Measurements from ENCODE around the gene CDR2.
"Not testable (repeated sequence)": the region's sequence is repeated elsewhere in the genome, so short reads cannot be mapped to it uniquely, and the experiment has no call there.

Gene CDR2

DNA sequence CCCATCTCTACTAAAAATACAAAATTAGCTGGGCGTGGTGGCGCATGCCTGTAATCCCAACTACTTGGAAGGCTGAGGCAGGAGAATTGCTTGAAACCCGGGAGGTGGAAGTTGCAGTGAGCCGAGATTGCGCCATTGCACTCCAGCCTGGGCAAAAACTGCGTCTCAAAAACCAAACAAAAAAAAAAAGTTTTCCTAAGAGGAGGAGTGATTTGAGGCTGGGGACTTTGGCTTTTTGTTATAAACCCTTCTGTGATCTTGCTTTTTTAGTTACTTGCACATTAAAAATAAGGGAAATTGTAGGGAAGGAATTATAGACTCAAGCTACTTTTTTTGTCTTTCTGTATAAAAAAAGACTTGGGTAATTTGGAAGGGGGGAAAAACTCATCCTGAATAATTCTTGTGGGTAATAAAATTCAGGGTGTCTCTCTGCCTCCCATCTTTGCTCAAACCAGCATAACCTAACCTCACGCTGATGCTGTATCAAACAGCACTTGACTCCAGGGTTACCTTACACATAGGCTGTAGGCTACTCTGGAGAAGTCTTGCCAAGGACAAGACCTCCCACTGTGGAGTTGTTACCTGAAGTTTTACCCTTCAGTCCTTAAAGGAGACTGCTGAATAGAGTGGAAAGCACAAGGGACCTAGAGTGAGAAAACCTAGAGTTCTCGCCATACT lies 1.7 kb upstream of the CDR2 start:
- no peak for DNase-seq (ENCODE audit: low read depth)

DNA sequence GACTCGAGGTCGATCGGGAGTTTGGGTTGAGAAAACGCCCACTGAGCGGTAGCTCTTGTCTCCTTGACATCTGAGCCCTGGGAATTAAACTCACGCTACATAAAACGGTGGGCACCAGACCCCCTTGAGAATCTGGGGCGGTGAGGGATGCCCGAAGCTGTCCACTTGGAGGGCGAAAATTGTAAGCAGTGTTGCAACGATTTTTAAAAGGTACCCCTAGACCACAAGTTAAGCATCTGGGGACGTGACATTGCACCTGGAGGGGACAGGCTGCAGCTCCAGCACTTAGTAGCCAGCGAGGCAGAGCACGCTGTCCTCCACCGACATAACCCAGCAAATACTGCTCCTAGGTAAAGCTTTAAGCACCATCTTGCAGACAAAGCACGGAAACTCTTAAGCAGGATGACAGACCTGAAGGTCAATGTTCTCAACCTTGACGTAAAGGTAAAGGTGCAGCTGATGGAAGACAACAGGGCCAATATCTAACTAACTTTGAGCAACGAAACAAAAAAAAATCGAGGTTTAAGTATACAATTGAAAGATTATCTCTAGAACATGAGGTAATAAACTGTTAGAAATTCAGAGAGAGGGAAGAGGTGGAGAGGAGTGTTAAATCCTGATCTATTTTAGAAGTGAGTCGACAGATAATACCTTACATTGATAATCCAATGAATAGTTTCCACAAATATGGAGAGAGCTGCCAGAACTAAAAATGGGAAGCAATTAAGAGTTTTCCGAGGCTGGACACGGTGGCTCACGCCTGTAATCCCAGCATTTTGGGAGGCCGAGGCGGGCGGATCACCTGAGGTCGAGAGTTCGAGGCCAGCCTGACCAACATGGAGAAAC lies 921 bp upstream of the CDR2 start:
- DNase-seq (ENCODE audit: low read depth) = no peak

DNA sequence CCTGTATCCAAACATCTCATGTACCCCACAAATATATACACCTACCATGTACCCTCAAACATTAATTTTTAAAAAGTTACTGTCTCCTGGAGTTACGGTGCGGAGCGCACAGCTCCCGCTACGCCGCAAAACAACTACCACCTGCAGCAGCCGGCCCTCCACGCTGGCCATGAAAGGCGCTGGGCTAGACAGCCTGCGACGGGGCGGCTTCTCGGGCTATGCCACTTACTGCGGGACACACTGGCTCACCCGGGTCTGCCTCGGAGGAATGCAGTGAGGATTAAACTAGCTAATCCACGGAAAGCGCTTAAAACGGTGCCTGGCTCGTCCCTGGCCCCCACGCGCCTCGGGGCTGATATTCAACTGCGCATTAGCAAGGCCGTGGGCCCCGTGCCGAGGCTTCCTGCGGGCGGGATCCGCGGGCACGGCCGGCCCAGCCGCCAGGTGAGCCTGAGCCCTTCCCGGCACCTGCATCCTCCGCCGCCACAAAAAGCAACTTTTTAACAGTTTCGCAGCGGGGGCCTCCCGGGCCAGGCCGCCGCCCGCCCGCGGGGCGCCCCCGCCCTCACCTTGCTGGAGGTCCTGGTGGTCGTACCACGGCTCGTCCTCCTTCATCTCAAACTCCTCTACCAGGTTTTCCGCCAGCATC lies 633 bp downstream of the CDR2 start:
- no peak for DNase-seq (ENCODE audit: low read depth)

DNA sequence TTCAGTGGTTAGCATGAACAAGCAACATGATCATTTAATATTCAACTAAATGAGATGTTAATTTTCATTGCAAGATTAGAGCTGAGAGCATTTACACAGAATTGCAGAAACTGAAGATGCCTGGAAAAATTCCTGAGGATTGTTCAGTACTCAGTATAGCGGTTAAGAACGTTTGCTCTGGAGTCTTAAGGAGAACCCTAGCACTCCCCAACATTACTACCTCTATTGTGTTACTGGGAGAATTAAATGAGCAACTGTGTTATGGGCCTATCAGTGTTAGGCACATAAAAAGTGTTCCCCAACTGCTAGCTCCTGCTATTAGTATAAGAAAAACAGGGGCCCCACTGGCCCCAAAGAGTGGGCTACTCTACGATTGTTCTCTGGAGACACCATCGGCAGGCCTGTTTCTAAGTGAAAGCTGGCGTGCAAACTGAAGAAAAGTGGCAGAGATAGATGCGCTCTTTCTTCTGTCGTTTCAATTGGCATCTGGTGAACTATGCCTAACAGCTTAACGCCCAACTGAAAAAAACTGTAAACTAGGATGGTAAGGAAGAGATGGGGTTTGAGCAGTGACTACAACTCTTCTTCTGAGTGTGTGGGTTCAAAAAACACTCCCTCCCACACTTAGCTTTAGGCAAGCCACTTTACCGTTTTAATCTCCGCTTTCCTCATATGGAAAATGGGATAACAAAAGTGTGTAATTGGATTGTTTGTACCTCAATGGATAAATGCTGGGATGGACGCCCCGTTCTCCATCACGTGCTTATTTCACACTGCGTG lies 1.3 kb downstream of the CDR2 start:
- no peak for DNase-seq (ENCODE audit: low read depth)

DNA sequence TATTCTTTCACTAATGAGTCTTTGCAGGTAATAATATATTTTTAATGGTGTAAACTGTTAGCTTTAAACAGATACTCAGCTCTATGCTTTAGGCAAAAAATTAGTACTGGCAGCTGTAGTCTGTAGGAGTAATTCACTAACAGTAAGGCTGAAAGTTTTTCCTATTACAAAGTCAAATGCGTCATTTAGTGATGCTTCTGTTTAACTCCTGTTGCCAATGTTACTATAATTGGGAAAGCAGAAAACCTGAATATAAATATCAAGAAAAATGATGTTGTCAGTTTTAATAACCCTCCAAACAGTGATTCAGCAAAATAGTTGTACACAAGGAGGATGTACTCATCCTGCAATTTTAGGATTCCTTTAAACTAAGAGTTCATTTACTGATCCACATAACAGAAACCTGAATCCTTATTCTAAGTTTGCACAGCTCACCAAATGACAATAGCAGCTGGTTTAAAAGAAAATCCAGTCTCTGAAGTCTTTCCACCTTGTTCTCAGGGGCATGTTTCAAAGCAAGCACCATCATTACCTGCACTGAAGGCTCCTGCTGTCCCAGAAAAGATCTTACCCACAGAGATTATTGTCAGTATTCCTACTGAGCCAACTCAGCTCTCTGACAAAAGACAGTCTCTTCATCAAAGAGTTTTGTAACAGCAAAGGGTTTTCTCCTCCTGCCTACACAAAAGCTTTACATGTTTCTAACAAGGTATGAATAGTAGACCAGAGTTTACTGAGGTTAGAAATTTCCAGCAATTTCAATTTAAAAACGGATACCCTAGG lies 4.2 kb downstream of the CDR2 start:
- DNase-seq (ENCODE audit: low read depth) = peak; percentile 22

DNA sequence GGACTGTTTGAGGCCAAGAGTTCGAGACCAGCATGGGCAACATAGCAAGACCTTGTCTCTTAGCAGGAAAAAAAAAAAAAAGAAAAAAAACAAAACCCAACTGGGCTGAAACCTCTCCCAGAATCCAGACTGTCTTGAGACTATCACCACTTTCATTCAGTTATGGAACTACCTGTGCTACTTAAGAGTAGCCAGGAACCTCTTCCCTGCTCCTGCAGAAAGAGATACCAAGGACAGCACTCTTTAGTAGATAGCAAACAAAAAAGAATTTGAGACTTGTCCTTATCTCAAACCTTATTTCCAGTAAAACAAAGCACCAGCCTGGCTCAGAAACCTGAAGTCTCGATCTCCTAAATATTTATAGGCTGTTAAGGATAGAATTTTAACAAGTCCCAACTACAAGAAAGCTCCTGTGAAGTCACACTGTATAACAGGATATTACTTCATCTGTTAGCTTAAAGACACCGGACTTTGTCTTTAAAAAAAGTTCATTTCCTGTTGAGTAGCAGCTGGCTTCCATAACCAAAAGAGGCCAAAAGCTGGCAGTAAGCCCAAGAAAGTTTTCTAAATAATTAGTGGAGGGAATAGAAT lies 5.1 kb downstream of the CDR2 start:
- DNase-seq (ENCODE audit: low read depth) = no peak

DNA sequence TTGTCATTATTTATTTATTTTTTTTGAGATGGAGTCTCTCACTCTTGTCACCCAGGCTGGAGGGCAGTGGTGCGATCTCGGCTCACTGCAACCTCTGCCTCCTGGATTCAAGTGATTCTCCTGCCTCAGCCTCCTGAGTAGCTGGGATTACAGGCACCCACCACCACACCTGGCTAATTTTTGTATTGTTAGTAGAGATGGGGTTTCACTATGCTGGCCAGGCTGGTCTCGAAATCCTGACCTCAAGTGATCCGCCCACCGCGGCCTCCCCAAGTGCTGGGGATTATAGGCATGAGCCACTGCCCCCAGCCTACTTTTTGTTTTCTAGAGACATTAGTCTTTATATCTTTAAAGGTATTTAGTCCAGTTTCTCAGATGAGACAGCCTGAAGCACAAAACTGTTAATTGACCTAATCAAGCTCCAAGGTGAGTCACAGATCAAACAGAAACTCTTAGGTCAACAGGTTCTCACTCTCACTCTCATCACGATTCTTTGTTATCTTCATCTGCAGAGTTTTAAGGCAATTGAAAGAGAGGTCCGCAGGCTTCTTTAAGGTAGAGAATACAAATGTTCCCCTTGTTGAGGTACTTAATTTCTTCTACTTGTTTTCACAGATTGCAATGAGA lies 6.1 kb downstream of the CDR2 start:
- DNase-seq (ENCODE audit: low read depth) = not testable (repeated sequence)

DNA sequence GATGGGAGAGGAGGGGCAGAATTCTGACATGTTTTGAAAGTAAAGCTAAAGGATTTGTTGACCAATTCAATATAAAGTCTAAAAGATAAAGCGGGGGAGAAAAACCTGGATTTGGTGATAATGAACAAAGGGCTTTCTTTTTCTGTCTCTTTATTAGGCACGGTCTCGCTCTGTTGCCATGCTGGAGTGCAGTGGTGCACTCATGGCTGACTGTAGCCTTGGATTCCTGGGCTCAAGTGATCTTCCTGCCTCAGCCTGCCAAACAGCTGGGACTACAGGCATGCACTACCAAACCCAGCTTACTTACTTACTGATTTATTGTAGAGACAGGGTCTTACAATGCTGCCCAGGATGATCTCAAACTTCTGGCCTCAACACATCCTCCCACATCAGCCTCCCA lies 7.5 kb downstream of the CDR2 start:
- no peak for DNase-seq (ENCODE audit: low read depth)

DNA sequence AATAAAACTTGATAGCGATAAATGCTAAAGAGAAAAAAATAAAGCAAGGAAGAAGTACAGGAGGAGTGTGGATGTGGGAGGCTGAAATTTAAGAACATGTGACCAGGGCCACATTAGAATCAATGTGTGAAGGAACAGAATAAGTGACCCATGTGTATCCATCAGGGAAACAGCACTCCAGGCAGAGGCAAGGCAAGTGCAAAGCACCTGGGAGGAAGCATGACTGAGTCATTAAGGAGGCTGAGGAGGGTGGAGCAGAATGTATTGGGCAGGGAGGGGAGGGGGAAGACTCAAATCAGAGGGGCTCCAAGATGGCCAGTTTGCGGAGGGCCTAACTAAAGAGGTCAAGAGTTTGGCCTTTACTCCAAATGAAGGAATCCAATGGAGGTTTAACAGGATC lies 8.0 kb downstream of the CDR2 start:
- DNase-seq (ENCODE audit: low read depth) = no peak

DNA sequence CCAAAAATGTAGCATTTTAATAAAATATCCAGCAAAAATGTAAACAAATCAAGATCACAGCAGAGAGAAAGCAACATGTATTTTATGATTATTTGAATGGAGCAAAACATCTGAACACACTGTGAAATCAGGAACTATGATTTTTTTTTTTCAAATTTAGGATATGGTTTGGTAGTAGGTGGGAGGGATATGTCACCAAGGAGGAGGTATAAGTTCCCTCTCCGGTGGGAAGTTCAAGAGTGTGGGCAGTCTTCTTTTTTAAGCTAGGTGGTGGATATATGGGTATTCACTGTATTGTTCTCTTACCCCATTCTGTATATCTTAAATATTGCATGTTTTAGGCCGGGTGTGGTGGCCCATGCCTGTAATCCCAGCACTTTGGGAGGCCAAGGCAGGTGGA lies 10.2 kb downstream of the CDR2 start:
- no peak for DNase-seq (ENCODE audit: low read depth)

DNA sequence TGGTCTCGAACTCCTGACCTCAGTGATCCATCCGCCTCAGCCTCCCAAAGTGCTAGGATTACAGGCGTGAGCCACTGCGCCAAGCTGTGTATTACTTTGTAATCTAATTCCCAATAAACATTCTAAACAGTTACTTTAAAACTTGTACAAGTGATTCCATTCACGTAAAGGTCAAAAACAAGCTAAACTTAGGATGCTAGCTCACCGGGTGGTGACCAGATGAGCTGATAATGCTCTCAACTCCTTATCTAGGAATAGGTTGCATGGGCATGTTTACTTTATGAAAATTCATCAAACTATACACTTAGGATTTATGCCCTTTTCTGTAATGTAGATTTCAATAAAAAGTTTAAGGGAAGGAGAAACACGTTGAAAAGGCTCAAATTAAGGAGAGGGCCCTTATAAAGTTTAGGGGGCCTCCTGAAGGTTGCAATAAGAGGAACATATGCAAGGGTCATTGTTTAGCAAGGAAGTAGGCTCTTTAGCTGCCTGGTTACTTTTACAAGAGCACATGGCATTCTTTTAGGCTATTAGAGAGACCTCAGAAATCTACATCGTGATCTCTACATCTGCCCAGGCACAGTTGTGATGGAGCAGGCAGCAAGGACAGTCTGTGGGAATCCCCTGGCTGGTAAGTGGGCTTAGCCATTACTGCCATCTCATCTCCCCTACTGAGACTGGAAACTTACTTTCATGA lies 13.3 kb downstream of the CDR2 start:
- no peak for DNase-seq (ENCODE audit: low read depth)

DNA sequence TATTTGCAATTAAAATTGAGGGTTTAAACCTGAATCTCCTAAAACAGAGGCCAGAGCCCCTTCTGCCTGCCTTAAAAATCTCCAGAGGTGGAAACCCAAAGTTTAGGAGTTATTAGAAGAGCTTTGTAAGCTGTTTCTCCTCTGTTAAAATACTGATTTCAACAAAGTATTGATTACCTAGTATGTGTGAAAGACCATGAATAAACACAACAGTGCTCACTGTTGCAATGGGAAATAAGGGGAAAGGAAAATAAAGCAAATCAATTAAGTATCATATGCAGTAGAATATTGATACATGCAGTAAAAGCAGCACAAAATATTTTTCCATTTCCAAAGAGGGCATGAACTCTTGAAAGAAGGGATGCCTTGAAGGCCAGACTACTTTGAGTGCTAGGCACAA lies 14.7 kb downstream of the CDR2 start:
- no peak for DNase-seq (ENCODE audit: low read depth)

DNA sequence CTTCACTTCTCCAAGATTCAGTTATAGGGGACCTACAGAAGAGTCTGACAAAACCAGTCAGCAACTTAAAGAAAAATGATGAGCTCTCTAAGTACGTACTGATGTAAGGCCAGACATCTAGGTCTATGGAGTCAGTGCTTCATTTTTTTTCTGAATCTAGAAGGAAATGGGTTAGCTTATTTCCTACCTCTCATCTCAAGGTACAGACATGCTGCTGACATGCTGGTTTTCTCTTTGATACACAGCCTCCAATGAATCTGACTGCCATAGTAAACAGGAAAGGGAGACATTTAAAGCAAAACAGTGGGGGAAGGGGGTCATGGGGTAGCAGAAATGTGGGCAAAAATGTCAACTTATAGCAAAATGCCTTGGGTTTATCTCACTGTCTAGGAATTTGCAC lies 16.4 kb downstream of the CDR2 start:
- DNase-seq (ENCODE audit: low read depth) = no peak

DNA sequence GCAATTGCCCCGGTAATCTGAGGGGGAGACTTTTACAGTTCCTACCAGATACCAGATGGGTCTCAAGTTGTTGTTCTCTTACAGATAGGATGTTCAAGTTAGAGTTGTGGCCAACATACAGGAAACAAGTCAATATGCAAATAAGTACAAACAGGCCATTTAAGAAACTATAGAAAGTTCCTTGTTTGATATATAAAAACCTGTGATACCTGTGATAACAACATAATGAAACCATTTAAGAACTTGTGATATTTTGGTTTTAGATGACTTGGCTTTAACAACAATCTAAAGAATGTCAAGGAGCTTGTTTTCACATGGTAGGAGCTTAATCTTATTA lies 16.8 kb downstream of the CDR2 start:
- no peak for DNase-seq (ENCODE audit: low read depth)

DNA sequence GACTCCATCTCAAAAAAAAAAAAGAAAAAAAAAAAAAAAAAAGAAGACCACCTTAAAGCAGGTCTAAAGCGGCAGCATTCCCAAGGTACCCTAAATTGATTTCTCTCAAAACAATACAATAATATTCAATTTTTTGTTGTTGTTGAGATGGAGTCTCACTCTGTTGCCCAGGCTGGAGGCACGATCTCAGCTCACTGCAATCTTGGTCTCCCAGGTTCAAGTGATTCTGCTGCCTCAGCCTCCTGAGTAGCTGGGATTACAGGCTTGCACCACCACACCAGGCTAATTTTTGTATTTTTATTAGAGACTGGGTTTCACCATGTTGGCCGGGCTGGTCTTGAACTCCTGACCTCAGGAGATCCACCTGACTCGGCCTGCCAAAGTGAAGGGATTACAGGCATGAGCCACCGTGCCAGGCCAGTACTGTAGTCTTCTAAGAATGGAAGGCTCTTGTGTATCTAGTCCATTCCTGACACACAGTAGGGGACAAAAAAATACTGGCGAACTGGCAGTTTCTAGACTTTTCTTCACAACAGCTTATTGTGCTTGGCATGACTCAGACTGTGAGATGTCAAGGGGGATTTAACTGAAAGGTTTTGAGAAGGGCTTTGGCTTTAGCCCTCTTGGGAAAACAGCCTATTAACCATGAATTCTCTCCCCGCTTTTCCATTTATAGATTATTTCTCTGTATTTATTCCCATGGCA lies 17.3 kb downstream of the CDR2 start:
- no peak for DNase-seq (ENCODE audit: low read depth)

DNA sequence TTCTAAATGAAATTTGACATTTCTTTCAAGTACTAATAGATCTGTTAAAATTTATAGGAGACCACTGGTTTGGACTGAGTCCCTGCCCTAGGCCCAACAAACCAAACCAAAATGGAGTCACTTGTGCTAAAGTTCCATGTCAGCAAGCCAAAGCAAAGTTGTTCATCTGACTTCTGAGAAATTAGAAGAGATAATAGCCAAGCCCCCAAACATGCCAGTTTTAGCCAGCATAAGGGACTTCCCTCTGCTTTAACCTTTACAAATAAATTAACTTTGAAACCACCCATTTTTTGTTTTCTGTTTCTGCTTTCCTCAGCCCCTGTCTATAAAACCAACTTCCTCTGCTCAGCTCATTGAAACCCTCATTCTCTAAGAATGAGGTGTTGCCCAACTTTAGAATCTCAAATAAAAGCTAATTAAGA lies 18.9 kb downstream of the CDR2 start:
- no peak for DNase-seq (ENCODE audit: low read depth)

DNA sequence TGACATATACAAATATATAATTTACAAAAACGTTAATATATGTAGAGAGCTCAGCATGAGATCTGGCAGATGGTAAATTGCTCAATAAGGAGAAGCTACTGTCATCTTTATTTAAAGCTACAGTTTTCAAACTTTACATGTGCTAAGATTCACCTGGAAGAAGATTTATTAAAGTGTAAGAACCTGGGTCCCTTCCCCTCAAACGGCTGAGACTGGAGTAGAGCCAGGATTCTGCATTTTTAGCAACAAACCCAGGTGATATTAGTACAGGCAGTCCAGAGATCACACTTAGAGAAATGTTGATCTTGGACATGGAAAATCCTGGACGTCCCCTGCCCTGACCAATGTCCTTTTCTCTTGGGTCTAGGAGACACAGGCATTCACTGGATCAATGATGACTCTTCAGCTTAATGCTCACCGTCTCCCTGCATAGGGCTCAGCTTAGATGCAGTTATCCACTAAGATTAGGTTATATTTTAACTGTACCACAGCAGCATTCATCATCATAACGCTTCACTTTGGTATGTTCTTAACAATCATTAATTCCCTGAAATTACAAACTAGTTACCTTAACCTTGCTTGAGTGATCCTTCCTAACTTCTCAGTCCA lies 20.4 kb downstream of the CDR2 start:
- DNase-seq (ENCODE audit: low read depth) = no peak

DNA sequence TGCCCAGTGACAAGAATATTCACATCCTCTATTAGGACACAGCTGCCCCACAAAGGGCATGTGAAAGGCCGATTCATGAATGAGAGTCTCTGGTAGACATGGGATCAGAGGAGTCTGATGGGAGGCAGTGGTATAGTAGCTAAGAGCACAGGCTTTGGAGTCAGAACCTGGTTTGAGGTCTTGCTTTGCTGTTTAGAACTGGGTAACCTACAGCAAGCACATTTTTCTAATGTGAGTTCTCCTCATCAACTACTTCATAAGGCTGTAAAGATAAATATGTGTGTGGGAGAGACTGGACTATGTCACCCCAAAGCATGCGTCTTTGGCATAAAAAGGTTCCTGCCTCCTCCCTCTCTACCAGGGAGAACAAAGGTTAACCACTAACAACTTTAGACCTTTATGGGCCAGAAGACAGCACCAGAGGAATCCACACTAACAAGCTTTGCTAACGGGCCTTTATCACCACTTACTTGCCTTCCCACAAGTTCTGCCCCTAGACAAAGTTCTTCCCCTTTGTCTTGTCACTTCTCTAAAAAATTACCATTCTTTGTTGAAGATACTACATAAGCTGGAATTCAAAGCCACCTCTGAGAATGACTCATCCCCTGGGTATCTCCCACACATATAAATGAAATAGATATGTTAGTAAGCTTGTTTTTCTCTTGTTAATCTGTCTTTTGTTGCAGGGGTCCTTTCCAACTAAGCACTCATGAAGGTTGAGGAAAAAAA lies 21.1 kb downstream of the CDR2 start:
- DNase-seq (ENCODE audit: low read depth) = no peak

Data from fibroblast of the conjunctiva (primary cell).